Measurements from ENCODE around the gene ETS2. TPM values are rescaled to one million over a fixed set of nuclear protein-coding genes. Genes with fewer than 3 reads are reported as not detected.

ETS2 gene
- total RNA-seq, 2 experiments from 2014 or later, result 28.1 to 29.7 TPM

DNA sequence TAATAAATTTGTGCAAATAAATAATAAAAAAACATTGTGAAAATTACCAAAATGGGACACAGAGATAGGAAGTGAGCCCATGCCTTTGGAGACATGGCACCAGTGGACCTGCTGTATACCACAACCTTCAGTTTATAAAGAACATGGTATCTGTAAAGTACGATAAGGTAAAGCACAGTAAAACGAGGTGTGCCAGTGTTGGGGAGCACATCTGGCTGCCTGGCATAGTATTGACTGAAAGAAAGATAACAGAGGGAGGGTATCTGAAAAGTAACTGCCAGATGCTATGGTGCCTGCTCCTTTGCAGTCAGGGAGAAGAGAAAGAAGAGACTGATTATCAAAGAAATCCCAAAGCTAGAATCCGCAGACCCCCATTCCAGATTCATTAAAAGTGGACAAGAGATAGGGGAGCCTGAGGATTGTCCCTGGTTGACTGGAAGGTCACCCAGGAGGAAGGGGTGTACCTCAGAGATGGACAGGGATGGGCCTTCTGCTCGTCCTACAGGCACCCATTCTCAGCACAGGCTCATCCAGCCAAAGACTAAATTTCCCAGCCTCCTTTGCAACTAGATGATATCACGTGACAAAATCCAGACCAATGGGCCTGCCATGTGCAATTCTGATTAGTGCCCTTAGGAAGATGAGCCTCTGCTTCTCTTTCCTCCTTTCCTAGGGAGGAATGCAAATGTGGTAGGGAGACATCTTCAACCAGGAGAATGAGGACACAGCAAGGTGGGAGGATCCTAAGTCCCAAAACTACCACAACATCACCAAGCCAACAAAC is 12.9 kb upstream of the ETS2 start:
- intact Hi-C loops (cut with micrococcal nuclease), result no loop called here
- Mint-ChIP-seq H3K4me1 (ENCODE audit: low read depth) (peaks cover 3% of the 10 kb centered on the region), H3K36me3 (ENCODE audit: low read depth) (no peaks in the 10 kb centered on the region), H3K27me3 (peaks cover 1% of the 10 kb centered on the region), H3K27ac (no peak overlapping the region), H3K9me3 (no peaks in the 10 kb centered on the region), H3K4me3 (no peak overlapping the region)
- CTCF ChIA-PET, result interaction anchor here (1.3 kb wide), 1 partner anchor 58 kb away, joined by 3 read pairs; no protein-coding TSS in a partner anchor
- no peak for TF ChIP-seq CTCF (IDR thresholded peaks at IDR 0.05)
- ATAC-seq (no peak), DNase-seq (no peak)
- POLR2A ChIA-PET, result interaction anchor here (1.5 kb wide), 1 partner anchor 11 kb away, joined by 3 read pairs; no protein-coding TSS in a partner anchor

DNA sequence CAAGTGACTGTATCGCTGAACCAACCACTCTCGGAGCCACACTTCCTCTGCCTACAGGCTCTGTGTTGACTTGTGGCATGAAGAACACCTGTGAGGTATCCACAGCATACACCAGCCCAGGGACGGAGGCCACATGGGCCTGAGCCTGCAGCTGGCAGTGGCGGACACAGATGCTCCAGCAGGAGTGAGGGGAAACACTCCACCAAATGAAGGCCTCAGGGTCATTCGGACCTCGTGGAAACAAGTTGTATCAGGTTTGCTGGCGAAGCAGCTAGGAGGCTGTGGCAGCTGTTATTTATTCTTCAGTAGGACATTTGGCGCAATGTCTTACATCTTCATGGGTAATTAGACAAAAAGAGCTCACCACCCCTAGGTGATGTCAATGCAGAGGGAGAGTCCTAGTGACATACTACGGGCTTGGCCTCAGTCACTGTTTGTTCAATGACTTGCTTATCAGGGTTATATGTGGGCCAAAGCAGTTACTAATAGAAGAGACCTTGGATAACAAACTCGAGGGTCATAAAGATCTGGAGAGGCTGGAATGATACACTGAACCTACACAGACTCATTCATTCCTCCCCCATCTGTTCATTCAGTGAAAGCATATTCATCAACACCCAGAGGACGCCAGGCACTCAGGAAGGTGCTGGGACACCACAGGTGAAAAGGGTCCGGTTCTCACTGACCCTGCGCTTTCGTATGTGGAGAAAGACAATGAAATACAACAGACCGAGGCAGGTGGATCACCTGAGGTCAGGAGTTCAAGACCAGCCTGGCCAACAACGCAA is 11.6 kb upstream of the ETS2 start:
- Mint-ChIP-seq H3K4me1 (ENCODE audit: low read depth) (peaks cover 14% of the 10 kb centered on the region), H3K36me3 (ENCODE audit: low read depth) (no peaks in the 10 kb centered on the region), H3K27ac (no peak overlapping the region), H3K27me3 (peaks cover 1% of the 10 kb centered on the region), H3K9me3 (no peaks in the 10 kb centered on the region), H3K4me3 (no peak overlapping the region)
- no peak for DNase-seq
- no peak for TF ChIP-seq CTCF (IDR thresholded peaks at IDR 0.05)
- ChIA-PET CTCF (no interaction called here), POLR2A (no interaction called here)
- ATAC-seq, result no peak
- intact Hi-C loops (cut with micrococcal nuclease), result no loop called here

DNA sequence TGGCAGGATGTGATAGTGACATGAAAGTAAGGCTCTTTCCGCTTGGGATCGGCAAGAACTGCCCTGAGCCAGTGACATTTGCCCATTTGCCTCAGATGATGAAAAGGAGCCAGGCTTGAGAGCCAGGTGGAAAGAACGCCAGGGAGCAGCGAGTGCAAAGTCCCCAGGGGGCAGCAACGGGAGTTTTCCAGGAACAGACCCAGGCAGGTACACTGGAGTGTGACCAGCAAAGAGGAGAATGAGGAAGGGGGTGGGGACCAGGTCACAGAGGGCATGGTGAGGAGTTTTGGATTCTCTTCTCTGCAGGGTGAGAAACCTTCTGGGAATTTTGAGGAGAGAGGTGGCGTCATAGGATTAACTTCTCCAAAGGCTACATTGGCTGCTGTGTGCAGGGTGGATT is 10.8 kb upstream of the ETS2 start:
- no peak for TF ChIP-seq CTCF (IDR thresholded peaks at IDR 0.05)

DNA sequence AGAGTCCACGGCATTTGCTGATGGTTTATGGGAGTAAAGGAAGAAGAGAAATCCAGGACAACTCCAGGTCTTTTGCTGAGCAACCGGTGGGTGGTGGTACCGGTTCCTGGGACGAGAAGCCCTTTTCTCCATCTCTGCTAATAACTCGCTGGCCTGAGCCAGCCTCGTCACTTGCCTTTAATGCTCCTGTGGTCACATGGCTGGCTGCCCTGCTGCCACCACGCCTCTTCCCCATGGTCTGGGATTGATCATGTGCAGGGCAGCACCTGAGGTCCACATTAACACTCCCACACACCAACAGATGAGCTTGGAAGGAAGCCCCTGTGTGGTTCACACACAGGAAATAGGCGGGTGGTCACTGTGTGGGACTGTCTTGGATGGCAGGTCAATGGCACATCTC is 10.3 kb upstream of the ETS2 start:
- ChIA-PET CTCF (no interaction called here), POLR2A (no interaction called here)
- Mint-ChIP-seq H3K27ac (no peak overlapping the region), H3K36me3 (ENCODE audit: low read depth) (no peaks in the 10 kb centered on the region), H3K27me3 (peaks cover 1% of the 10 kb centered on the region), H3K9me3 (no peaks in the 10 kb centered on the region), H3K4me3 (no peak overlapping the region), H3K4me1 (ENCODE audit: low read depth) (peaks cover 15% of the 10 kb centered on the region)
- TF ChIP-seq CTCF (IDR thresholded peaks at IDR 0.05), result no peak
- ATAC-seq (no peak), DNase-seq (no peak)
- intact Hi-C loops (cut with micrococcal nuclease), result no loop called here

More for the DNA sequence above, 10.8 kb upstream of the ETS2 start:
- peaks cover 1% of the 10 kb centered on the region for H3K27me3 Mint-ChIP-seq
- no peak overlapping the region for H3K4me3 Mint-ChIP-seq
- H3K4me1 Mint-ChIP-seq (ENCODE audit: low read depth), result peaks cover 15% of the 10 kb centered on the region
- ATAC-seq, result no peak
- no peaks in the 10 kb centered on the region for H3K9me3 Mint-ChIP-seq
- no peak for DNase-seq
- H3K27ac Mint-ChIP-seq, result no peak overlapping the region
- CTCF ChIA-PET, result no interaction called here
- intact Hi-C loops (cut with micrococcal nuclease), result no loop called here
- no peaks in the 10 kb centered on the region for H3K36me3 Mint-ChIP-seq (ENCODE audit: low read depth)
- POLR2A ChIA-PET, result no interaction called here

- peaks cover 12% of the 10 kb centered on the region for H3K4me1 Mint-ChIP-seq (ENCODE audit: low read depth)
- DNase-seq (peak; percentile 60), ATAC-seq (peak; percentile 43)
- no peaks in the 10 kb centered on the region for H3K36me3 Mint-ChIP-seq (ENCODE audit: low read depth)
- peaks cover 3% of the 10 kb centered on the region for H3K27me3 Mint-ChIP-seq
- POLR2A ChIA-PET, result no interaction called here
- intact Hi-C loops (cut with micrococcal nuclease), result no loop called here
- CTCF ChIA-PET, result interaction anchor here (1.1 kb wide), 1 partner anchor 13 kb away, joined by 4 read pairs; no protein-coding TSS in a partner anchor
- no peak overlapping the region for H3K4me3 Mint-ChIP-seq
- no peak for TF ChIP-seq CTCF (IDR thresholded peaks at IDR 0.05)
- H3K27ac Mint-ChIP-seq, result no peak overlapping the region
- H3K9me3 Mint-ChIP-seq, result no peaks in the 10 kb centered on the region
These were observed 9.3 kb upstream of the ETS2 start for GRCh38 chr21:38796424-38796823.

Measured in activated CD8-positive, alpha-beta T cell treated with anti-CD3 and anti-CD28 coated beads for 36 hours (primary cell).